Urinary bladder (tissue), 4 donors: ENCODE measurements around the gene UBLCP1. TPM values are rescaled to one million over a fixed set of nuclear protein-coding genes. Genes with fewer than 3 reads are reported as not detected.
"Not testable (repeated sequence)": the region's sequence is repeated elsewhere in the genome, so short reads cannot be mapped to it uniquely, and the experiment has no call there.

ENCODE experiments used
- DNase-seq: peaks from one replicate; pipeline ENCODE4 v3.0.0-alpha.2; 2015; ENCODE audit errors: extremely low spot score
- H3K27ac ChIP-seq: one replicate; pipeline ENCODE4 v1.5.1; 2013; ENCODE audit warnings: low read depth, mild to moderate bottlenecking, moderate library complexity
- H3K36me3 ChIP-seq: one replicate; pipeline ENCODE4 v1.6.1; 2013; ENCODE audit warnings: mild to moderate bottlenecking, moderate library complexity; ENCODE audit not compliant: insufficient read depth
- H3K4me1 ChIP-seq: one replicate; pipeline ENCODE4 v1.6.1; 2013; ENCODE audit warnings: mild to moderate bottlenecking, moderate library complexity; ENCODE audit not compliant: insufficient read depth
- H3K4me3 ChIP-seq: one replicate; pipeline ENCODE4 v1.5.1; 2013; ENCODE audit warnings: low read depth, low read length
- WGBS: extraction: QIAGEN DNeasy Blood & Tissue Kit; methylation state at CpG from one replicate; pipeline ENCODE4 v1.1.7; 2013; 5-methylcytosine and 5-hydroxymethylcytosine counted together
- polyA plus RNA-seq: library from polyadenylated mRNA; stranded (reverse); fragments of 200-250 nt; gene quantifications from one replicate; pipeline ENCODE4 v1.2.3, GENCODE V29; 2013
- total RNA-seq: library from RNA; depleted of rRNA; stranded (reverse); fragments of >200 nt; gene quantifications from one replicate; pipeline ENCODE4 v1.2.3, GENCODE V29; 2014
- donor health status: healthy with polysubstance abuse.
- donor health status: healthy.

UBLCP1 gene
- 22.0 TPM for total RNA-seq
- 19.3 TPM for polyA plus RNA-seq

- Histone ChIP-seq H3K4me1 (peaks cover 3% of the 10 kb centered on the region), H3K36me3 (no peaks in the 10 kb centered on the region), H3K4me3 (peak within 1 kb of the TSS; percentile 88), H3K27ac (peak within 1 kb of the TSS; percentile 64)
- DNase-seq: peak; percentile 81
- WGBS: under 1% methylated on average over 54 of the region's 54 CpGs
Observed at GRCh38 chr5:159262859-159263568, at the start of gene UBLCP1. Gene UBLCP1 (plus strand): TSS chr5:159263290. CDS start chr5:159268916, 5,626 bp downstream.

- DNase-seq: no peak
- Histone ChIP-seq H3K4me3 (no peak overlapping the region), H3K27ac (no peak overlapping the region), H3K36me3 (no peaks in the 10 kb centered on the region), H3K4me1 (no peaks in the 10 kb centered on the region)
- WGBS: 68% methylated on average over 2 of the region's 2 CpGs
Observed at GRCh38 chr5:159214486-159215271, 48.4 kb upstream of the UBLCP1 start.

GRCh38 chr5:159215886-159216285 is 47.2 kb upstream of the UBLCP1 start:
- 93% methylated on average over 3 of the region's 3 CpGs for WGBS
- no peak for DNase-seq
- Histone ChIP-seq H3K27ac (no peak overlapping the region), H3K36me3 (no peaks in the 10 kb centered on the region), H3K4me1 (no peaks in the 10 kb centered on the region), H3K4me3 (no peak overlapping the region)

- WGBS: 67% methylated on average over 2 of the region's 2 CpGs
- no peak overlapping the region for H3K4me3 ChIP-seq
- DNase-seq: no peak
- no peaks in the 10 kb centered on the region for H3K4me1 ChIP-seq
- no peaks in the 10 kb centered on the region for H3K36me3 ChIP-seq
- H3K27ac ChIP-seq: no peak overlapping the region
Observed at GRCh38 chr5:159216454-159216853, 46.6 kb upstream of the UBLCP1 start.

GRCh38 chr5:159217236-159217635 is 45.9 kb upstream of the UBLCP1 start:
- no peak overlapping the region for H3K4me3 ChIP-seq
- WGBS: 87% methylated on average over 2 of the region's 2 CpGs

GRCh38 chr5:159218595-159219023 is 44.5 kb upstream of the UBLCP1 start:
- H3K4me3 ChIP-seq: no peak overlapping the region
- no peak overlapping the region for H3K27ac ChIP-seq
- H3K4me1 ChIP-seq: no peaks in the 10 kb centered on the region
- no peaks in the 10 kb centered on the region for H3K36me3 ChIP-seq
- WGBS: 67% methylated on average over 2 of the region's 2 CpGs
- DNase-seq: no peak

More at GRCh38 chr5:159217236-159217635, 45.9 kb upstream of the UBLCP1 start:
- no peaks in the 10 kb centered on the region for H3K36me3 ChIP-seq
- DNase-seq: no peak
- H3K27ac ChIP-seq: no peak overlapping the region
- H3K4me1 ChIP-seq: no peaks in the 10 kb centered on the region

GRCh38 chr5:159220206-159220605 is 42.9 kb upstream of the UBLCP1 start:
- no peak for DNase-seq
- H3K4me1 ChIP-seq: no peaks in the 10 kb centered on the region
- H3K27ac ChIP-seq: no peak overlapping the region
- H3K4me3 ChIP-seq: no peak overlapping the region
- H3K36me3 ChIP-seq: no peaks in the 10 kb centered on the region
- WGBS: 62% methylated on average over 5 of the region's 5 CpGs

GRCh38 chr5:159223469-159223868 is 39.6 kb upstream of the UBLCP1 start:
- DNase-seq: no peak
- H3K4me1 ChIP-seq: no peaks in the 10 kb centered on the region
- no peak overlapping the region for H3K4me3 ChIP-seq
- H3K27ac ChIP-seq: no peak overlapping the region
- WGBS: 74% methylated on average over 3 of the region's 3 CpGs
- H3K36me3 ChIP-seq: no peaks in the 10 kb centered on the region

- H3K27ac ChIP-seq: no peak overlapping the region
- H3K4me1 ChIP-seq: no peaks in the 10 kb centered on the region
- no peak for DNase-seq
- 69% methylated on average over 2 of the region's 2 CpGs for WGBS
- H3K4me3 ChIP-seq: no peak overlapping the region
- no peaks in the 10 kb centered on the region for H3K36me3 ChIP-seq
Observed at GRCh38 chr5:159224471-159224870, 38.6 kb upstream of the UBLCP1 start.

- H3K4me3 ChIP-seq: no peak overlapping the region
- no peak for DNase-seq
- H3K36me3 ChIP-seq: no peaks in the 10 kb centered on the region
- no peaks in the 10 kb centered on the region for H3K4me1 ChIP-seq
- H3K27ac ChIP-seq: no peak overlapping the region
Observed at GRCh38 chr5:159226451-159226850, 36.6 kb upstream of the UBLCP1 start.

- Histone ChIP-seq H3K4me3 (no peak overlapping the region), H3K27ac (no peak overlapping the region), H3K4me1 (no peaks in the 10 kb centered on the region), H3K36me3 (no peaks in the 10 kb centered on the region)
- no peak for DNase-seq
- WGBS: 72% methylated on average over 3 of the region's 3 CpGs
Observed at GRCh38 chr5:159227452-159227851, 35.6 kb upstream of the UBLCP1 start.

- 83% methylated on average over 5 of the region's 5 CpGs for WGBS
- not testable (repeated sequence) for H3K4me1 ChIP-seq, DNase-seq, H3K27ac ChIP-seq, H3K4me3 ChIP-seq, H3K36me3 ChIP-seq
Observed at GRCh38 chr5:159228097-159228496, 35.0 kb upstream of the UBLCP1 start.

GRCh38 chr5:159230657-159231056 is 32.4 kb upstream of the UBLCP1 start:
- H3K4me1 ChIP-seq: no peaks in the 10 kb centered on the region
- no peak for DNase-seq
- H3K4me3 ChIP-seq: no peak overlapping the region

GRCh38 chr5:159231167-159231566 is 31.9 kb upstream of the UBLCP1 start:
- Histone ChIP-seq H3K4me3 (no peak overlapping the region), H3K4me1 (no peaks in the 10 kb centered on the region), H3K27ac (no peak overlapping the region), H3K36me3 (no peaks in the 10 kb centered on the region)
- 88% methylated on average over 2 of the region's 2 CpGs for WGBS
- no peak for DNase-seq

More at GRCh38 chr5:159230657-159231056, 32.4 kb upstream of the UBLCP1 start:
- 75% methylated on average over 3 of the region's 3 CpGs for WGBS
- Histone ChIP-seq H3K36me3 (no peaks in the 10 kb centered on the region), H3K27ac (no peak overlapping the region)
